Activated T-helper 2 cell treated with anti-CD3 and anti-CD28 coated beads, Interferon-gamma antibody, Interleukin-2, Interleukin-4, amounts not matched to agents 10 μg/mL and 5 μg/mL and 100 μg/mL, durations not matched to agents 14 hours and 24 hours and 36 hours (primary cell): Measurements from ENCODE around the gene MRPL27. TPM values are rescaled to one million over a fixed set of nuclear protein-coding genes. Genes with fewer than 3 reads are reported as not detected.
"Not testable (repeated sequence)": the region's sequence is repeated elsewhere in the genome, so short reads cannot be mapped to it uniquely, and the experiment has no call there.

Source experiments
- DNase-seq: peaks from one replicate; pipeline ENCODE4 v3.0.0; 2021; ENCODE audit warnings: low spot score
- H3K27ac Mint-ChIP-seq: one replicate; pipeline ENCODE4 v1.8.0; 2021; ENCODE audit warnings: mixed read lengths
- H3K27me3 Mint-ChIP-seq: one replicate; pipeline ENCODE4 v1.8.0; 2021; ENCODE audit warnings: low read depth, mixed read lengths
- H3K36me3 Mint-ChIP-seq: one replicate; pipeline ENCODE4 v1.8.0; 2021; ENCODE audit warnings: low read depth, mixed read lengths
- H3K4me1 Mint-ChIP-seq: one replicate; pipeline ENCODE4 v1.8.0; 2021; ENCODE audit warnings: low read depth, mixed read lengths
- H3K4me3 Mint-ChIP-seq: one replicate; pipeline ENCODE4 v1.8.0; 2021; ENCODE audit warnings: low read depth, mild to moderate bottlenecking, moderate library complexity, mixed read lengths
- H3K9me3 Mint-ChIP-seq: one replicate; pipeline ENCODE4 v1.8.0; 2021; ENCODE audit warnings: mixed read lengths
- intact Hi-C: fragments of 100-400 bp; cut with micrococcal nuclease; formaldehyde crosslinking; loops from one replicate; pipeline ENCODE4 v1.15.1; 2023
- total RNA-seq: library from RNA; stranded (reverse); gene quantifications from 2 replicates; pipeline ENCODE4 v1.2.3, GENCODE V29; 2022

MRPL27 gene
- total RNA-seq, 1 donor from 2014 or later = 95.6 TPM

DNA sequence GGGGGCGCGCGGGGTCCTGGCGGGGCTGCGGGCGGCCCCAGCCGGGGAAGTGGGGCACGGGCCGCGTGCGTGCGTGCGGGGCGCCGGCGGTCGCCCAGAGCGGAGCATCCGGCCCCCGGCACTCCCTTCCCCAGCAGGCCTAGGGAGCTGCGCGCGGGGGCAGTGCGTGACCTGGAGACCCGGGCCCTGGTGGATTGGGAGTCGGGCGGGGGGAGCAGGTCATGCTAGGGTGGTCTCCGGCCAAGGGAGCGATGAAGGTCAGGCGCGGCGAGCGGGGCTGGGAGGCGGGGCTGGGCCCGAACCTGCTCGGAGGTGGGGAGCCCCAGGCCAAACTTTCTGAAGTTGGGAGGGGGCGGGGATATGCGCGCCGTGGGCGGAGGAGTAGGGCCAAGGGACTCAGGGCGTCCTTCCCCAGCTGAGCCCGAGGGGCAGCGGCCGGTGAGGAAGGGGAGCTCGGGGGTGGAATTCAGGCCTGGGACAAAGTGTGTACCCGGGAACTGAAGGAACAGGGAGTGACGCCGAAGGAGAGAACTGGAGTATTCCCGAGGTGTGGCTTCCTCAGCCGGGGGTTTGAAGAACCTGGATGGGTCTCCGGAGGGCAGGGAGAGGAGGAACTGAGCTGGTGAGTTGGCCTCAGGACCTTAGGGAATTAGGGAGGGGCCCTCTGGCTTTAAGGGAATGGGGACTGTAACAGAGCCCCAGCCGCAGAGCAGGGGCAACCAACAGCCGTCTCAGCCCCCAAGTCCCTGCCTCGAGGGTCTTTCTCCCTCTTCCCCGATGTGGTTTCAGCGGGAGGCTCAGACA is 26.5 kb downstream of the MRPL27 start:
- DNase-seq = peak; percentile 38
- peak overlapping the region; percentile 81 for H3K27ac Mint-ChIP-seq
- H3K9me3 Mint-ChIP-seq = no peaks in the 10 kb centered on the region
- H3K36me3 Mint-ChIP-seq = peaks cover 40% of the 10 kb centered on the region
- intact Hi-C loops = loop anchor here (5.0 kb wide), 2 partner anchors 39 to 144 kb away; partner anchors contain the start of gene COL1A1
- H3K4me3 Mint-ChIP-seq = peak overlapping the region; percentile 93
- no peaks in the 10 kb centered on the region for H3K27me3 Mint-ChIP-seq
- H3K4me1 Mint-ChIP-seq = peaks cover 36% of the 10 kb centered on the region

GRCh38 chr17:50345432-50346312 is 27.3 kb downstream of the MRPL27 start, which contains the start of gene XYLT2:
XYLT2 (plus strand) TSS chr17:50346126; CDS start chr17:50346141, 15 bp downstream.
- H3K4me1 Mint-ChIP-seq = peaks cover 34% of the 10 kb centered on the region
- H3K27me3 Mint-ChIP-seq = no peaks in the 10 kb centered on the region
- intact Hi-C loops = loop anchor here (5.0 kb wide), 2 partner anchors 38 to 143 kb away; partner anchors contain the start of gene COL1A1
- no peaks in the 10 kb centered on the region for H3K9me3 Mint-ChIP-seq
- peaks cover 36% of the 10 kb centered on the region for H3K36me3 Mint-ChIP-seq
- peak; percentile 86 for DNase-seq
- H3K4me3 Mint-ChIP-seq = peak within 1 kb of the TSS; percentile 93
- peak within 1 kb of the TSS; percentile 96 for H3K27ac Mint-ChIP-seq

GRCh38 chr17:50344731-50345365 is 28.1 kb downstream of the MRPL27 start:
- Mint-ChIP-seq H3K27ac (peak overlapping the region; percentile 80), H3K9me3 (no peaks in the 10 kb centered on the region), H3K36me3 (peaks cover 33% of the 10 kb centered on the region), H3K27me3 (no peaks in the 10 kb centered on the region), H3K4me1 (peaks cover 31% of the 10 kb centered on the region), H3K4me3 (peak overlapping the region; percentile 80)
- intact Hi-C loops = loop anchor here (5.0 kb wide), 2 partner anchors 38 to 143 kb away; partner anchors contain the start of gene COL1A1
- DNase-seq = no peak

- H3K9me3 Mint-ChIP-seq = peaks cover 16% of the 10 kb centered on the region
- H3K27ac Mint-ChIP-seq = no peak overlapping the region
- DNase-seq = no peak
- H3K4me1 Mint-ChIP-seq = peaks cover 5% of the 10 kb centered on the region
- no peaks in the 10 kb centered on the region for H3K27me3 Mint-ChIP-seq
- intact Hi-C loops = no loop called here
- H3K36me3 Mint-ChIP-seq = peaks cover 9% of the 10 kb centered on the region
- no peak overlapping the region for H3K4me3 Mint-ChIP-seq
These were observed 33.6 kb downstream of the MRPL27 start for GRCh38 chr17:50339381-50339780.

DNA sequence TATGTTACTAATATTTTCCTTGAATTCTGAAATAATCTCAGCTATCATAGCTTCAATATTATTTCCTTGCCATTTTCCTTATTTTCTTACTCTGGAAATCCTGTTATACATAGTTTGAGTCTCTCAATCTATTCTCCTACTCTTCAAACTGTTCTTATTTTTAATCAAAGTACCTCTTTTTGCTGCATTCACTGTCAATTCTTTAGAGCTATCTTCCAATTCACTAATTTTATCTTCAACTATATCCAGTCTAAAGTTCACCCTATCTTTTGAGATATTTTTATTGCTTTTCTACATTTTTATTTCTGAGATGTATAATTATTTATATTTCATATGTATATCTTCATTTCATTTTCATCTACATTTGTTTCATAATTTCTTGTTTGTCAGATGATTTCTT is 34.3 kb downstream of the MRPL27 start:
- intact Hi-C loops = no loop called here
- DNase-seq = no peak
- Mint-ChIP-seq H3K27me3 (no peaks in the 10 kb centered on the region), H3K36me3 (peaks cover 9% of the 10 kb centered on the region), H3K4me3 (no peak overlapping the region), H3K27ac (no peak overlapping the region), H3K4me1 (peaks cover 8% of the 10 kb centered on the region), H3K9me3 (peaks cover 16% of the 10 kb centered on the region)

DNA sequence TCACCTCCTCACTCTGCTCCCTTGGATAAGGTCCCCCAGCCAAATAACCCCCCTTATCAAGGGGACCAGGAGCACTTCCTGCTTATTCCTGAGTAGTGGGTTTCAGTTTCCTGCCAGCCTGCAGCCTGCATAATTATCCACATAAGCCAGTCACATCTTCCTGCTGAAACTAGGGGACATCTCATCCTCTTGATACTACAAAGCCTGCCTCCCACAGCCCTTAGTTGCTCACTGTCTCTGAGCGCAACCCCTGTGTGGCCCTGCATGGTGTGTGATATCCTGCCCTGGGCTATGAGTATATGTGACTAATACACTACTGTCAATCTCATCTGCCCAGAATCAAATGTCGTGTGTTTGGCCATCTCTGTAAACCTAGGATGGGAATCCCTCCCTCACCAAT is 35.0 kb downstream of the MRPL27 start:
- no peak for DNase-seq
- Mint-ChIP-seq H3K27ac (no peak overlapping the region), H3K4me3 (no peak overlapping the region)

DNA sequence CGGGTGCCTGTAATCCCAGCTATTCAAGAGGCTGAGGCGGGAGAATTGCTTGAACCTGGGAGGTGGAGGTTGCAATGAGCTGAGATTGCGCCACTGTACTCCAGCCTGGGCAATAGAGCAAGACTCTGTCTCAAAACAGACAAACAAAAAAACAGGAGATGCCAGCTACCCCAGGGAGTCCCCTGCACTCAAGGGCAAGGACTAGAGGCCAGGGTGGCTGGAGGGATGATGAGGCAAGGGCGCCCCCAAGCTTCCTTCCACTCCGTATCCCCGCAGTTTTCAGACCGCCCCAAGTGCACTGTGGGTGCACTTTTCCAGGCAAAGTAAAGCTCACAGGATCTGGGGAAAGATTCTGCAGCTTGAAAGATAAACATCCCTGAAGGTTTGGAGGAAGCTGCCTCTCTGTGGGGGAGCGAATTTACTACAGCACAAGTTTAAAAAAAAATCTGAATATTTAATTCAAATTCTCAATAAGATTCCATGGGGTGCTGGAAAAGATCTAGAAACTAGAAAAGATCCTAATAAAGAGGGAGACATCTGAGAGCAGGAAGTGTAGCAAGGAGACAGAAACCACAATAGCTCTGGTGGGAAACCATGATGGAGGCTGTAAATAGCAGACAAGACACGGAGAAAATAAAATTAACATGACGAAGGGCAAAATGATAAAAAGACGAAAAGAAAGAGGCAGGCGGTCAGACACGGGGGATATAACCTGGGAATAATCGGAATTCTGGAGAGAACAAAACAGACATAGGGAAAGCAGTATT is 39.5 kb downstream of the MRPL27 start:
- H3K4me1 Mint-ChIP-seq = peaks cover 37% of the 10 kb centered on the region
- not testable (repeated sequence) for DNase-seq, H3K9me3 Mint-ChIP-seq, H3K36me3 Mint-ChIP-seq, H3K27me3 Mint-ChIP-seq
- peak overlapping the region; percentile 31 for H3K27ac Mint-ChIP-seq
- intact Hi-C loops = loop anchor here (5.0 kb wide), 1 partner anchor 36 kb away; no protein-coding TSS in a partner anchor
- H3K4me3 Mint-ChIP-seq = peak overlapping the region; percentile 22

More for the DNA sequence above, 35.0 kb downstream of the MRPL27 start:
- Mint-ChIP-seq H3K9me3 (peaks cover 16% of the 10 kb centered on the region), H3K36me3 (peaks cover 9% of the 10 kb centered on the region), H3K4me1 (peaks cover 14% of the 10 kb centered on the region), H3K27me3 (no peaks in the 10 kb centered on the region)
- intact Hi-C loops = no loop called here

GRCh38 chr17:50332196-50332595 is 40.8 kb downstream of the MRPL27 start:
- no peak for DNase-seq
- intact Hi-C loops = loop anchor here (5.0 kb wide), 1 partner anchor 35 kb away; no protein-coding TSS in a partner anchor
- no peaks in the 10 kb centered on the region for H3K36me3 Mint-ChIP-seq
- H3K9me3 Mint-ChIP-seq = no peaks in the 10 kb centered on the region
- H3K4me1 Mint-ChIP-seq = peaks cover 34% of the 10 kb centered on the region
- no peaks in the 10 kb centered on the region for H3K27me3 Mint-ChIP-seq
- H3K27ac Mint-ChIP-seq = peak overlapping the region; percentile 93
- no peak overlapping the region for H3K4me3 Mint-ChIP-seq

- Mint-ChIP-seq H3K4me3 (no peak overlapping the region), H3K27me3 (no peaks in the 10 kb centered on the region), H3K36me3 (no peaks in the 10 kb centered on the region), H3K9me3 (no peaks in the 10 kb centered on the region), H3K4me1 (peaks cover 39% of the 10 kb centered on the region), H3K27ac (peak overlapping the region; percentile 93)
- DNase-seq = no peak
- intact Hi-C loops = loop anchor here (1.0 to 5.0 kb wide), 2 partner anchors 22 to 34 kb away; no protein-coding TSS in a partner anchor
These were observed 41.7 kb downstream of the MRPL27 start for GRCh38 chr17:50331085-50331791.

DNA sequence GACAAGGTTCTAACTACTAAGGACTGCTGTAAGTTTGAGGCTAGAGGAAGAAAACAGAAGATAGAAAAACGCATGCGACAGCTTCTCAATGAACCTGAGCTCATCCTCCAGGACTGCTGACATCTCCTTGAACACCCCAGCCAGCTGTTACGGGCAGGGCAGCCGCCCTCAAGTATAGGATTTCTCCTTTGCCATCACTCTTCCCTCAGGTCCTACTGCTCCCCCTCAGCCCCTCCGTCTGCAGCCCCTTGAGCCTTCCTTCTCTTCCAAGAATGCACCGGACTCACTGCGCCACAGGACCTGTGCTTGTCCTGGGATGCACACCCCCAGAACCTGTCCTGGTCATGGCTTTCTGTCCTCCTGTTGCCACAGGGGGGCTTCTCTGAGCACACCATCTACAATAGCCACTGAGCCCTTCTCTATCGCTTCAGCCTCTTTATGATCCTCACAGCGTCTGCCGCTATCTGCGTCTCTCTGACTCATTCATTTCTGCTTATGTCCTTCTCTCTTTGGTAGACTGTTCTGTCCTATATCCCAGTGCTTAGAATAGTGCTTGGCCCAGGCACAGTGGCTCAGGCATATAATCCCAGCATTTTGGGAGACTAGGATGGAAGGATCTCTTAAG is 42.7 kb downstream of the MRPL27 start:
- Mint-ChIP-seq H3K36me3 (no peaks in the 10 kb centered on the region), H3K4me1 (peaks cover 47% of the 10 kb centered on the region), H3K27me3 (no peaks in the 10 kb centered on the region), H3K27ac (peak overlapping the region; percentile 88), H3K9me3 (no peaks in the 10 kb centered on the region), H3K4me3 (no peak overlapping the region)
- intact Hi-C loops = loop anchor here (5.0 kb wide), 1 partner anchor 33 kb away; no protein-coding TSS in a partner anchor
- DNase-seq = no peak

DNA sequence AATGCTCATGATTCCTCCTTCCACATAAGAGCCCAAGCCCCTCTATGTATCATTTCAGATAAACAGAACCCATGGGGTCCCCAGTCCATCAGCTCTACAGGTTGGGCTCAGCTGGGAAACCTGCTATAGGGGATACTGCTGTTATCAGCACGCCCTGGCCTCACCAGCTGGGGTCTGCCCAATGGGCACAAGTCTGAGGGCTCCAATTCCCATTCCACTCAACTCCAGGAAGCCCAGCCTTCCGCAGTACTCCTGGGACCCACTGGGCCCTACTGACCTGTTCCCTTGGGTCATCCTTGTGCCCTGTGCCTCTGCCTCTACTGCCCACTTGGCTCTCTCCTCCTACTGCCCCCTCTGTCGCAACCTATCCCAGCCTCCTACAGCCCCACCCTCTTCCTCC is 43.3 kb downstream of the MRPL27 start:
- no peak for DNase-seq
- Mint-ChIP-seq H3K9me3 (no peaks in the 10 kb centered on the region), H3K36me3 (no peaks in the 10 kb centered on the region), H3K4me3 (no peak overlapping the region), H3K27ac (peak overlapping the region; percentile 88), H3K27me3 (no peaks in the 10 kb centered on the region), H3K4me1 (peaks cover 47% of the 10 kb centered on the region)
- intact Hi-C loops = loop anchor here (5.0 kb wide), 1 partner anchor 32 kb away; no protein-coding TSS in a partner anchor
